ENCODE results near the gene FRMD4A.

DNA sequence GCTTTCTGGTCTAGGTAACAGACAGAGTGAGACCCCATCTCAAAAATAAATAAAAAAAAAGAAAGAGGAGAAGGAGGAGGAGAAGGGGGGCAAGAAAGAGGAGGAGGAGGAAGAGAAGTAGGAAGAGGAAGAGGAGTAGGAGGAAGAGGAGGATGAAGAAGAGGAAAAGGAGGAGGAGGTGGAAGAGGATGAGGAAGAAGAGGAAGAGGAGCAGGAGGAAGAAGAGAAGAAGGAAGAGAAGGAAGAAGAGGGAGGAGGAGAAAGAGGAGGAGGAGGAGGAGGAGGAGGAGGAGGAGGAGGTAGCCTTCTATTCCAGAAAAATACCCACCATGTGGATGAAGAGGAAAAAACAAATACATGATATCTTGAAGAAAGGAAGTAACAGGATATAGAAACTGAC is 172.1 kb downstream of the FRMD4A start:
- TF ChIP-seq EZH2phosphoT487 (IDR thresholded peaks at IDR 0.05; ENCODE audit: insufficient read depth, low read depth) (no peak), EZH2 (IDR thresholded peaks at IDR 0.05; ENCODE audit: insufficient read depth, poor library complexity, severe bottlenecking) (no peak)
